Gastroesophageal sphincter (tissue), 4 donors: ENCODE measurements around the gene PATJ. TPM values are rescaled to one million over a fixed set of nuclear protein-coding genes. Genes with fewer than 3 reads are reported as not detected.

Experiments
- ATAC-seq: fragments of 150-250 bp; one replicate; pipeline ENCODE4 v1.9.1; 2016; ENCODE audit warnings: mild to moderate bottlenecking, moderate library complexity
- H3K27ac ChIP-seq, 4 donors: fragments of 200-600 bp; sonication (generic) in 3 of 4; 1 replicate in 3 of 4; 2 replicates in 1 of 4; pipeline ENCODE4 v1.5.1; 2016 to 2019
- H3K27me3 ChIP-seq: fragments of 200-600 bp; sonication (generic); one replicate; pipeline ENCODE4 v1.5.1; 2019
- H3K36me3 ChIP-seq, 2 donors: fragments of 200-600 bp; sonication (generic); one replicate each; pipeline ENCODE4 v1.5.1; 2019; ENCODE audit warnings: control low read depth in 1 of 2
- H3K4me1 ChIP-seq, 3 donors: fragments of 200-600 bp; sonication (generic); 1 replicate in 2 of 3; 2 replicates in 1 of 3; pipeline ENCODE4 v1.5.1; 2016 to 2019; ENCODE audit warnings: control low read depth in 2 of 3
- H3K4me3 ChIP-seq, 2 donors: fragments of 200-600 bp; sonication (generic); one replicate each; pipeline ENCODE4 v1.5.1; 2019; ENCODE audit warnings: mild to moderate bottlenecking in 1 of 2, moderate library complexity in 1 of 2
- H3K9me3 ChIP-seq, 3 donors: fragments of 200-600 bp; sonication (generic); one replicate each; pipeline ENCODE4 v1.5.1; 2017 to 2019; ENCODE audit warnings: control low read depth in 2 of 3
- CTCF ChIP-seq, 4 experiments: fragments of 200-600 bp in 2 of 4; fragments of 450-650 bp in 2 of 4; sonication (generic) in 1 of 4; IDR thresholded peaks; one replicate each; pipeline ENCODE4 v1.5.1; 2017 to 2019; ENCODE audit warnings: antibody characterized with exemption in 4 of 4, mild to moderate bottlenecking in 2 of 4, moderate library complexity in 2 of 4
- EP300 ChIP-seq: sonication (generic); formaldehyde crosslinking; IDR thresholded peaks from one replicate; pipeline ENCODE4 v1.6.1; 2017; ENCODE audit warnings: antibody characterized with exemption, mild to moderate bottlenecking
- POLR2A ChIP-seq, 2 donors: fragments of 450-650 bp; IDR thresholded peaks; one replicate each; pipeline ENCODE4 v1.6.1; 2017; ENCODE audit warnings: antibody characterized with exemption in 2 of 2, mild to moderate bottlenecking in 2 of 2, moderate library complexity in 1 of 2
- POLR2AphosphoS5 ChIP-seq: sonication (generic); formaldehyde crosslinking; IDR thresholded peaks from one replicate; pipeline ENCODE4 v1.6.1; 2017; ENCODE audit warnings: antibody characterized with exemption
- WGBS, 2 donors: methylation state at CpG; one replicate each; pipeline ENCODE4 v1.1.5; 2018; ENCODE audit warnings: low coverage in 1 of 2; 5-methylcytosine and 5-hydroxymethylcytosine counted together
- total RNA-seq, 4 donors: library from RNA; depleted of rRNA; stranded (reverse); fragments of >200 nt; gene quantifications; one replicate each; pipeline ENCODE4 v1.1.0, GENCODE V29; 2016

PATJ gene
- total RNA-seq, 4 donors from 2014 or later: 34.8 to 59.0 (median 37.1) TPM

DNA sequence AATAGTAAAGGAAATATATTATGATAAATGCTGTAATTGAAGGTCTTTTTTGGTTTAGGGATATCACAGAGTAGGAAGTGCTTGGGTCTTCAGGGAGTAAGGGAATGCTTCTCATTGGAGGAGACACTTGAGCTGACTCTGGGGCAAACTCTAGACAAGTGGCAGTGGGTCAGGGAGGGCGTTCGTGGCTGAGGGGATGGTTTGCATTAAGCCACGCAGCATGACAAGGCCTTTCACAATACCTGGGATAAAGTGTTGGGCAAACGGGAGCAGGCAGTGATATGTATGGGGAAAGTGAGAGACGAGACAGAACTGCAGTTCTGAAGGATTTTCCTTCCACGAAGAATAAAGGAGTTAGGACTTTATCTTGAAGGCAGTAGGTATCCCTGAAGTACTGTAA is 109.0 kb downstream of the PATJ start:
- TF ChIP-seq POLR2AphosphoS5 (no peak), CTCF (IDR thresholded peaks at IDR 0.05) (no peak), POLR2A (IDR thresholded peaks at IDR 0.05) (no peak), EP300 (no peak)
- WGBS, 2 donors: 74 to 76% methylated on average over 5 to 6 of the region's 6 CpGs
- no peak overlapping the region for H3K27ac ChIP-seq

GRCh38 chr1:61851849-61852669 is 109.8 kb downstream of the PATJ start:
- 60 to 61% methylated on average over 5 to 6 of the region's 6 CpGs for WGBS, 2 donors
- Histone ChIP-seq H3K27me3 (no peaks in the 10 kb centered on the region), H3K4me3 (no peak overlapping the region), H3K27ac (no peak overlapping the region), H3K9me3 (no peaks in the 10 kb centered on the region), H3K36me3 (peaks cover 0 to 13% of the 10 kb centered on the region in 2 donors), H3K4me1 (peaks cover 2 to 11% (median 3%) of the 10 kb centered on the region in 3 donors)
- no peak for TF ChIP-seq EP300
- no peak for TF ChIP-seq POLR2AphosphoS5
- no peak for TF ChIP-seq POLR2A (IDR thresholded peaks at IDR 0.05)
- peak; percentile 64 to 73 (median 70) for TF ChIP-seq CTCF (IDR thresholded peaks at IDR 0.05)
- ATAC-seq: peak; percentile 62

More for the DNA sequence above, 109.0 kb downstream of the PATJ start:
- no peak for ATAC-seq
- H3K36me3 ChIP-seq: peaks cover 0 to 5% of the 10 kb centered on the region in 2 donors
- H3K27me3 ChIP-seq: no peaks in the 10 kb centered on the region
- H3K4me1 ChIP-seq: peaks cover 2 to 19% (median 3%) of the 10 kb centered on the region in 3 donors
- H3K9me3 ChIP-seq: no peaks in the 10 kb centered on the region
- no peak overlapping the region for H3K4me3 ChIP-seq

DNA sequence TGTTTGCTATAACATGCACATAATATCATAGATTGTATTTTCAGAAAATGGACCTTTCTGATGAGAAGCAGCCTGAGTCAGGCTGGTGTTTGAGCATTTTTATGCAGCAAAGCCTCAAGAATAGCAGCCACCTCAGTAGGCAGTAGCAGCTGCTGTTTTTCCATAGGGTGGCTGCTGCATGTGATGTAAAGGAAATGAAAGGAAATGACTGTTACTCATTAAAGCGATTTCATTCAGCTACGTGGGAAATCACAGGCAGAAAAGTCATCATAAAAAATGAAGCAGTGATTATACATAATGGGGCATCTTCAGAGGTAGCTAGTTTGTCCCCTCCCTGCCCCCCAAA is 110.4 kb downstream of the PATJ start:
- TF ChIP-seq POLR2A (IDR thresholded peaks at IDR 0.05) (no peak), POLR2AphosphoS5 (no peak), EP300 (no peak), CTCF (IDR thresholded peaks at IDR 0.05) (no peak)
- WGBS, 2 donors: 53 to 94% methylated on average over 2 of the region's 2 CpGs
- no peak for ATAC-seq
- no peaks in the 10 kb centered on the region for H3K9me3 ChIP-seq
- H3K4me1 ChIP-seq: peaks cover 0 to 9% (median under 1%) of the 10 kb centered on the region in 3 donors
- peaks cover 0 to 18% of the 10 kb centered on the region in 2 donors for H3K36me3 ChIP-seq
- no peak overlapping the region for H3K27ac ChIP-seq
- no peak overlapping the region for H3K4me3 ChIP-seq
- H3K27me3 ChIP-seq: no peaks in the 10 kb centered on the region

GRCh38 chr1:61853583-61853982 is 111.3 kb downstream of the PATJ start:
- no peaks in the 10 kb centered on the region for H3K27me3 ChIP-seq
- peaks cover 0 to 26% of the 10 kb centered on the region in 2 donors for H3K36me3 ChIP-seq
- peaks cover 0 to 9% (median 0%) of the 10 kb centered on the region in 3 donors for H3K4me1 ChIP-seq
- TF ChIP-seq POLR2A (IDR thresholded peaks at IDR 0.05): no peak
- TF ChIP-seq CTCF (IDR thresholded peaks at IDR 0.05): peak in 2 of 4 experiments; percentile 38 to 39
- TF ChIP-seq POLR2AphosphoS5: no peak
- TF ChIP-seq EP300: no peak
- no peak overlapping the region for H3K27ac ChIP-seq
- H3K9me3 ChIP-seq: no peaks in the 10 kb centered on the region
- no peak for ATAC-seq
- no peak overlapping the region for H3K4me3 ChIP-seq
- WGBS, 2 donors: 10 to 18% methylated on average over 3 of the region's 3 CpGs

DNA sequence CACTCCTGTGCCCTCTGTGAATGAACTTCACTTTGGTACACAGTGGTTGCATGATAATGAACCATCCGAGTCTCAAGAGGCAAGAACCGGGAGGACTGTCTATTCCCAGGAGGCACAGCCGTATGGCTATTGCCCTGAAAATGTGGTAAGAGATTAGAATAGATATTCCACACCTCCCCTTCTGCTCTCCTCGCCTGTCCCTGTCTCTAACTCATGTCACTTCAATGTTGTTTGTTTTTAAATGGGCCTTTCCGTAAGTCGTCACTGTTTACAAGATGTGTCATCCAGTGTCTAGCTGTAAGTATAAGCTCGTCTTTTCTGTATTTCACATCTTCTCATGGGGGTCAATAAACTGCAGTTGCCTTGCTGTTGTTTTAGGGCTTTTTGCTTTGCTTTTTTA is 122.2 kb downstream of the PATJ start:
- TF ChIP-seq POLR2AphosphoS5 (no peak), POLR2A (IDR thresholded peaks at IDR 0.05) (no peak), EP300 (no peak), CTCF (IDR thresholded peaks at IDR 0.05) (no peak)
- Histone ChIP-seq H3K4me1 (no peaks in the 10 kb centered on the region), H3K4me3 (no peak overlapping the region), H3K27me3 (no peaks in the 10 kb centered on the region), H3K9me3 (no peaks in the 10 kb centered on the region), H3K27ac (no peak overlapping the region), H3K36me3 (peaks cover 0 to 50% of the 10 kb centered on the region in 2 donors)
- no peak for ATAC-seq
- 74 to 77% methylated on average over 5 to 7 of the region's 7 CpGs for WGBS, 2 donors
